OCI-LY1 (cell line): ENCODE data around the gene TMEM42.

Source experiments
- H2AFZ ChIP-seq: fragments of 200-600 bp; sonication (generic), shearing (Covaris generic); 2 replicates; pipeline ENCODE4 v1.6.0; 2014; ENCODE audit warnings: antibody characterized with exemption, mild to moderate bottlenecking, low read length
- H3F3A ChIP-seq: fragments of 200-600 bp; sonication (generic), shearing (Covaris generic); 2 replicates; pipeline ENCODE4 v1.6.0; 2014; ENCODE audit warnings: mild to moderate bottlenecking, antibody characterized with exemption, low read length, moderate library complexity; ENCODE audit not compliant: insufficient read depth
- H3K27ac ChIP-seq: fragments of 200-600 bp; sonication (generic); 2 replicates; pipeline ENCODE4 v1.5.1; 2014; ENCODE audit warnings: low read length, mixed run types, mild to moderate bottlenecking, low read depth; ENCODE audit not compliant: poor library complexity, severe bottlenecking
- H3K27me3 ChIP-seq: fragments of 200-600 bp; sonication (generic); 2 replicates; pipeline ENCODE4 v1.6.0; 2014; ENCODE audit warnings: antibody characterized with exemption, mild to moderate bottlenecking, low read length, moderate library complexity; ENCODE audit not compliant: insufficient read depth
- H3K36me3 ChIP-seq: fragments of 200-600 bp; sonication (generic); 2 replicates; pipeline ENCODE4 v1.6.1; 2014; ENCODE audit warnings: mild to moderate bottlenecking, antibody characterized with exemption, low read length, moderate library complexity, mixed read lengths; ENCODE audit not compliant: insufficient read depth
- H3K4me1 ChIP-seq: fragments of 200-600 bp; sonication (generic); 2 replicates; pipeline ENCODE4 v1.5.1; 2014; ENCODE audit warnings: mild to moderate bottlenecking, low read length, moderate library complexity; ENCODE audit not compliant: insufficient read depth, severe bottlenecking
- H3K4me2 ChIP-seq: fragments of 200-600 bp; sonication (generic), shearing (Covaris generic); 2 replicates; pipeline ENCODE4 v1.6.1; 2014; ENCODE audit warnings: low read length
- H3K4me3 ChIP-seq: fragments of 200-600 bp; sonication (generic); 2 replicates; pipeline ENCODE4 v1.5.1; 2014; ENCODE audit warnings: low read length, low read depth, mild to moderate bottlenecking, mixed read lengths; ENCODE audit not compliant: poor library complexity, severe bottlenecking
- H3K79me2 ChIP-seq: fragments of 200-600 bp; shearing (Covaris generic); 2 replicates; pipeline ENCODE4 v1.6.1; 2016; ENCODE audit warnings: mixed run types, low read length, mixed read lengths; ENCODE audit not compliant: insufficient read depth
- H3K9ac ChIP-seq: fragments of 200-600 bp; sonication (generic), shearing (Covaris generic); 2 replicates; pipeline ENCODE4 v1.6.1; 2014; ENCODE audit warnings: mild to moderate bottlenecking, low read length, mixed read lengths
- H3K9me2 ChIP-seq: fragments of 200-600 bp; sonication (generic), shearing (Covaris generic); 2 replicates; pipeline ENCODE4 v1.6.1; 2014; ENCODE audit warnings: low read depth, mild to moderate bottlenecking, low read length, mixed read lengths
- H3K9me3 ChIP-seq: fragments of 200-600 bp; shearing (Covaris generic); 2 replicates; pipeline ENCODE4 v1.6.1; 2014; ENCODE audit warnings: low read length, mixed read lengths
- H4K20me1 ChIP-seq: fragments of 200-600 bp; sonication (generic), shearing (Covaris generic); 2 replicates; pipeline ENCODE4 v1.6.0; 2016; ENCODE audit warnings: mild to moderate bottlenecking, low read length; ENCODE audit not compliant: insufficient read depth
- EZH2 ChIP-seq: fragments of 200-600 bp; sonication (generic), shearing (Covaris generic); IDR thresholded peaks from 2 replicates; pipeline ENCODE4 v1.8.0; 2017; ENCODE audit warnings: borderline replicate concordance, mixed run types, mild to moderate bottlenecking, antibody characterized with exemption, low read length, moderate library complexity, mixed read lengths
- TF ChIP-seq, protein P1 (sequence below): fragments of 200-600 bp; sonication (generic), shearing (Covaris generic); IDR thresholded peaks from 2 replicates; pipeline ENCODE4 v1.5.1; 2017; ENCODE audit warnings: mild to moderate bottlenecking, antibody characterized with exemption, low read length, moderate library complexity, mixed read lengths

Gene TMEM42

DNA sequence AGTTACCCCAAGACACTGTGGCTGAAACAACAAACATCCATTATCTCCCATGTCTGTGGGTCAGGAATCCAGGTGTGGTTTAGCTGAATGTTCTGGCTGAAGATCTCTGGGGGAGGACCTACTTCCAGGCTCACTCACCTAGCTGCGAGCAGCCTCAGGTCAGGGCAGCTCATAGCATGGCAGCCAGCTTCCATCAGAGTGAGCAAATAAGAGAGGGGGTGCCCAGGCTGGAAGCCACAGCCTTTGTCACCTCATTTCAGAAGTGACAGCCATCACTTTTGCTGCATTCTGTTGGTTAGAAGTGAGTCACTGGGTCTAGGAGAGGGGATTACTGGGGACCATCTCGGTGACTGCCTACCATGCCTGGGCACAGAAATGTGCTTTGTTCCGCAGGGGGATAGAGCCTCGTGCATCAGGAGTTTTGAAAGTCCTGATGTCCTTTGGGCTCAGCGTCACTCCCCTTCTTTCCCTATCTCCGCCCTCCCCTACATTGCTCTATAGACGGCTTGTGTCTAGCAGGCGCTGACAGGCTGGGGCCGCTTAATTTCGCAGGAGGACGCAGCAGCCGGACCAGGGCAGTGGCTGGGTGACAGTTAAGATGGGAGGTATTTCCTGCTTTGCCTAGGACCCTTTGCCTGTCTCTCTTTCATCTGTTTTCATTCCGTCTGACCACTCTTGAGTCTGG, 38.1 kb downstream of the TMEM42 start:
- no peaks in the 10 kb centered on the region for H3K9me2 ChIP-seq
- H3F3A ChIP-seq: no peaks in the 10 kb centered on the region
- H3K79me2 ChIP-seq: no peaks in the 10 kb centered on the region
- TF ChIP-seq, protein P1, sequence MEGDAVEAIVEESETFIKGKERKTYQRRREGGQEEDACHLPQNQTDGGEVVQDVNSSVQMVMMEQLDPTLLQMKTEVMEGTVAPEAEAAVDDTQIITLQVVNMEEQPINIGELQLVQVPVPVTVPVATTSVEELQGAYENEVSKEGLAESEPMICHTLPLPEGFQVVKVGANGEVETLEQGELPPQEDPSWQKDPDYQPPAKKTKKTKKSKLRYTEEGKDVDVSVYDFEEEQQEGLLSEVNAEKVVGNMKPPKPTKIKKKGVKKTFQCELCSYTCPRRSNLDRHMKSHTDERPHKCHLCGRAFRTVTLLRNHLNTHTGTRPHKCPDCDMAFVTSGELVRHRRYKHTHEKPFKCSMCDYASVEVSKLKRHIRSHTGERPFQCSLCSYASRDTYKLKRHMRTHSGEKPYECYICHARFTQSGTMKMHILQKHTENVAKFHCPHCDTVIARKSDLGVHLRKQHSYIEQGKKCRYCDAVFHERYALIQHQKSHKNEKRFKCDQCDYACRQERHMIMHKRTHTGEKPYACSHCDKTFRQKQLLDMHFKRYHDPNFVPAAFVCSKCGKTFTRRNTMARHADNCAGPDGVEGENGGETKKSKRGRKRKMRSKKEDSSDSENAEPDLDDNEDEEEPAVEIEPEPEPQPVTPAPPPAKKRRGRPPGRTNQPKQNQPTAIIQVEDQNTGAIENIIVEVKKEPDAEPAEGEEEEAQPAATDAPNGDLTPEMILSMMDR: no peak
- no peak for TF ChIP-seq EZH2
- no peak overlapping the region for H3K27ac ChIP-seq
- H3K9ac ChIP-seq: no peak overlapping the region
- H3K4me2 ChIP-seq: no peak overlapping the region
- no peak overlapping the region for H3K4me3 ChIP-seq
- H3K9me3 ChIP-seq: no peaks in the 10 kb centered on the region
- H2AFZ ChIP-seq: no peak overlapping the region
- H3K36me3 ChIP-seq: no peaks in the 10 kb centered on the region
- no peaks in the 10 kb centered on the region for H4K20me1 ChIP-seq
- H3K4me1 ChIP-seq: no peaks in the 10 kb centered on the region
- no peaks in the 10 kb centered on the region for H3K27me3 ChIP-seq

DNA sequence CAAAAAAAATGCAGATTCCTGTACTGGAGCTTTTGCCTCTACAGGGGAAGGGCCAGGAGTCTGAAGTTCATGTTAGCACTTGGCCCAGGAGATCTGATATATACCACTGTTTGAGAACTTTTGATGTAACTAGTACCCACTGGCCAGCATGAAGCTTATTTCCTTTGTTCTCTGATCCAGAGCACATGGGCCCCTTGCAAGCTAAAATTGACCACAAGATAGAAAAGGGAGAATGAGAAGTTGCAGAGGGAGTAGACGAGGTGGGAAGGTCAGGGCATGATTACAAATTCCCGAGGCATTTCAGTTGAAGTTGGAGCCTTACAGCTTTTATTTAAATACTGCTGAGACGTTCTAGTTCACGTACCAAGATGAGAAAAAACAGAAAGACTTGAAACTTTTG, 40.9 kb downstream of the TMEM42 start:
- H3K9me3 ChIP-seq: no peaks in the 10 kb centered on the region
- no peaks in the 10 kb centered on the region for H3K36me3 ChIP-seq
- no peaks in the 10 kb centered on the region for H4K20me1 ChIP-seq
- no peak overlapping the region for H3K27ac ChIP-seq
- H2AFZ ChIP-seq: no peak overlapping the region
- no peak overlapping the region for H3K4me2 ChIP-seq
- TF ChIP-seq, protein P1: no peak
- no peak for TF ChIP-seq EZH2
- H3K9me2 ChIP-seq: no peaks in the 10 kb centered on the region
- no peaks in the 10 kb centered on the region for H3K4me1 ChIP-seq
- no peaks in the 10 kb centered on the region for H3K27me3 ChIP-seq
- H3K4me3 ChIP-seq: no peak overlapping the region
- no peaks in the 10 kb centered on the region for H3F3A ChIP-seq
- no peak overlapping the region for H3K9ac ChIP-seq
- H3K79me2 ChIP-seq: no peaks in the 10 kb centered on the region

DNA sequence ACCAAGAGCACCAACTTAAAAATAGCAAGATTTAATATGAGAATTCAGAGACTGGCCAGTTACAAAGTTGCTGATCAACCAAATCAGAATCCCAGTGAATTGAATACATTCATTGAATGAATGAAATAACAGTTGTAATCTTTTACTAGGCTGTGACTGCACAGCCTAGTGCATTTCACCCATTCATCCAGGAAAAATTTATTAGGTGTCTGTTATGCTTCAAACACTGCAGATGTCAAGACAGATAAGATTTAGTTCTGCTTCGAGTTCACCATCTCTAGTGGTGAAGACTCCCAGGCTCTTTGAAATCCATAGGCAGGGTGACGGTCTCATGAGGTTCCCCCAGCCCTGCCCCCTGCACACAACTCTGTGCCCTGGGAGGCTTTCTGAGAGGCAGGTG, 41.6 kb downstream of the TMEM42 start:
- Histone ChIP-seq H3K9me3 (no peaks in the 10 kb centered on the region), H4K20me1 (no peaks in the 10 kb centered on the region), H3F3A (no peaks in the 10 kb centered on the region), H3K9ac (no peak overlapping the region), H3K9me2 (no peaks in the 10 kb centered on the region), H2AFZ (no peak overlapping the region), H3K36me3 (no peaks in the 10 kb centered on the region), H3K4me2 (no peak overlapping the region), H3K4me1 (no peaks in the 10 kb centered on the region), H3K27me3 (no peaks in the 10 kb centered on the region), H3K27ac (no peak overlapping the region), H3K4me3 (no peak overlapping the region), H3K79me2 (no peaks in the 10 kb centered on the region)
- TF ChIP-seq EZH2: no peak
- TF ChIP-seq, protein P1: no peak
